Measurements from ENCODE around the gene KCTD3. TPM values are rescaled to one million over a fixed set of nuclear protein-coding genes. Genes with fewer than 3 reads are reported as not detected.

Gene KCTD3
- total and polyA plus RNA-seq, 2 of the 13 experiments (the other 11 are each of a cell fraction or from before 2014, with no cell fraction given): 49.8 to 68.1 TPM

GRCh38 chr1:215566556-215567490 is at the start of gene KCTD3 (continued):
- TF ChIP-seq ZNF274 (CRISPR knock-in tag; IDR thresholded peaks at IDR 0.05) (0 out of 2 replicates have a peak, but pooled peaks have one; percentile 20), SMYD3 (CRISPR knock-in tag; IDR thresholded peaks at IDR 0.05) (0 out of 2 replicates have a peak, but pooled peaks have one; percentile 51), ZNF317 (CRISPR knock-in tag; IDR thresholded peaks at IDR 0.05) (peak; percentile 55; the same call in 1 of the 2 replicates), KDM3A (CRISPR knock-in tag; IDR thresholded peaks at IDR 0.05; ENCODE audit: low read depth) (peak; percentile 75), SPEN (CRISPR knock-in tag; IDR thresholded peaks at IDR 0.05; ENCODE audit: low read depth) (peak; percentile 91), RXRB (CRISPR knock-in tag; IDR thresholded peaks at IDR 0.05; ENCODE audit: borderline replicate concordance) (peak; percentile 66), MTF1 (CRISPR knock-in tag; IDR thresholded peaks at IDR 0.05) (no peak), LBX2 (CRISPR knock-in tag; IDR thresholded peaks at IDR 0.05; ENCODE audit: borderline replicate concordance) (peak; percentile 74; the same call in 1 of the 2 replicates), ZNF780A (CRISPR knock-in tag; IDR thresholded peaks at IDR 0.05) (no peak), EP300 (IDR thresholded peaks at IDR 0.05; ENCODE audit: low read depth in 2 of 2, low read length in 2 of 2) (peak in 1 of 2 experiments; percentile 41; a peak in 2 of 4 replicates), EP300 (CRISPR knock-in tag; IDR thresholded peaks at IDR 0.05; ENCODE audit: borderline replicate concordance) (peak; percentile 25; the same call in 1 of the 2 replicates), KDM5A (IDR thresholded peaks at IDR 0.05; ENCODE audit: borderline replicate concordance, low read length) (peak; percentile 31; the same call in 1 of the 2 replicates), ZNF383 (CRISPR knock-in tag; IDR thresholded peaks at IDR 0.05; ENCODE audit: borderline replicate concordance) (no peak), ZNF30 (CRISPR knock-in tag; IDR thresholded peaks at IDR 0.05) (no peak), ERF (CRISPR knock-in tag; IDR thresholded peaks at IDR 0.05) (peak; percentile 51; the same call in 1 of the 2 replicates), ZBTB21 (CRISPR knock-in tag; IDR thresholded peaks at IDR 0.05) (peak; percentile 37; the same call in 1 of the 2 replicates), ZNF629 (CRISPR knock-in tag; conservative IDR thresholded peaks at IDR 0.05) (no peak), POLR2AphosphoS5 (IDR thresholded peaks at IDR 0.05; ENCODE audit: low read depth, low read length) (peak; percentile 80), ZNF761 (CRISPR knock-in tag; conservative IDR thresholded peaks at IDR 0.05) (no peak), FOXA3 (CRISPR knock-in tag; IDR thresholded peaks at IDR 0.05) (peak; percentile 67), XBP1 (CRISPR knock-in tag; IDR thresholded peaks at IDR 0.05) (no peak), JUND (CRISPR knock-in tag; IDR thresholded peaks at IDR 0.05) (0 out of 2 replicates have a peak, but pooled peaks have one; percentile 23), ZBTB1 (CRISPR knock-in tag; IDR thresholded peaks at IDR 0.05; ENCODE audit: borderline replicate concordance) (no peak), CENPX (CRISPR knock-in tag; IDR thresholded peaks at IDR 0.05) (no peak), ZNF160 (CRISPR knock-in tag; IDR thresholded peaks at IDR 0.05) (0 out of 2 replicates have a peak, but pooled peaks have one; percentile 20), ZNF672 (CRISPR knock-in tag; IDR thresholded peaks at IDR 0.05) (no peak), ELF3 (CRISPR knock-in tag; IDR thresholded peaks at IDR 0.05) (peak; percentile 76), CBX1 (IDR thresholded peaks at IDR 0.05; ENCODE audit: low read depth) (peak; percentile 84), FLYWCH1 (CRISPR knock-in tag; IDR thresholded peaks at IDR 0.05) (no peak)

Measured in HepG2 (cell line).